ENCODE measurements around the gene FBXO44.
"Not testable (repeated sequence)": the region's sequence is repeated elsewhere in the genome, so short reads cannot be mapped to it uniquely, and the experiment has no call there.

The FBXO44 gene, protein sequence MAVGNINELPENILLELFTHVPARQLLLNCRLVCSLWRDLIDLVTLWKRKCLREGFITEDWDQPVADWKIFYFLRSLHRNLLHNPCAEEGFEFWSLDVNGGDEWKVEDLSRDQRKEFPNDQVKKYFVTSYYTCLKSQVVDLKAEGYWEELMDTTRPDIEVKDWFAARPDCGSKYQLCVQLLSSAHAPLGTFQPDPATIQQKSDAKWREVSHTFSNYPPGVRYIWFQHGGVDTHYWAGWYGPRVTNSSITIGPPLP

DNA sequence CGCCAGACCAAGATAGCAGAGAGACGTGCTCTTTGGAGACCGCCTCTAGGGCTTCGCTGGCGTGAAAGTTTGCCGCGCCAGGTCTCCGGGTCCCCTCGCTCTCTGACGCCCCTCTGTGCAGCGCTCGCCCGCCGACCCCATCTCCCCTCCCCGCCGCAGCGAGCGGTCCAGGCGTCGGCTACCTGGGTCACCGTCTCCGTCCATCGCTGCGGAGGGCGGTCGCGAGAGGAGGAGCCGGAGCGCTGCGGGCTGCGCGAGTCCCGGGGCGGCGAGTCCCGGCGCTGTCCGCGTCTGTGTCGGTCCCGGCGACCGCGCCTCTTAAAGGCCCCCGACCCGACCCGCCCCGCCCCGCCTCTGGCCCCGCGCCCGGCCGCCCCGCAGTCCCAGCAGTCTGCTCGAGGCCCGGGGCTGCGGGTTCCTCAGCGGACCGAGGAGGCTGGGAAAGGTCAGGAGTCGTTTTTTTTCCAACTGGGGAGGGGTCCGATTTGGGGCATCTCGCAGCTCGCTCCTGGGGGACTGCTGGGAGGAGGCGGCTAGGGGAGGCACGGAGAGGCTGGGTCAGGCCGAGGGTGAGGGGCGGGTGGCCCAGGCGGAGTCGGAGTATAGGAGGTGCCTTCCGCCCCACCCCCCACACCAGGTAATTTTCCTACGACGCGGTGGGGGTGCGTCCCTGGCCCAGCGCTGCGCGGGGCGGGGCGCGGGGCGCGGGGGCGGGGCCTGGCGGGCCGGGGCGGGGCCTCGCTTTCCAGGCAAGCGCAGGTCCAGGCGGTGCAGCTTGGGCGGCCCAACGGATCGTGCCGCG, at the start of gene FBXO44, which contains the start of gene FBXO2:
TSS of gene FBXO44 (plus strand) at position 741 of the 802 bp plus-strand sequence. CDS start 959 bp downstream, outside the sequence.
TSS of gene FBXO2 (minus strand) at position 293 of the 802 bp plus-strand sequence. CDS start at position 204, 89 bp downstream.
- DNase-seq (ENCODE audit: low read depth), result peak; percentile 46

- no peak for DNase-seq (ENCODE audit: low read depth)
Measured at GRCh38 chr1:11606775-11607174, 47.9 kb upstream of the FBXO44 start.

GRCh38 chr1:11608596-11609130, 46.0 kb upstream of the FBXO44 start:
- DNase-seq (ENCODE audit: low read depth), result not testable (repeated sequence)

- DNase-seq (ENCODE audit: low read depth), result not testable (repeated sequence)
Measured at GRCh38 chr1:11609378-11609777, 45.3 kb upstream of the FBXO44 start.

- no peak for DNase-seq (ENCODE audit: low read depth)
Measured at GRCh38 chr1:11610629-11611180, 44.0 kb upstream of the FBXO44 start.

DNA sequence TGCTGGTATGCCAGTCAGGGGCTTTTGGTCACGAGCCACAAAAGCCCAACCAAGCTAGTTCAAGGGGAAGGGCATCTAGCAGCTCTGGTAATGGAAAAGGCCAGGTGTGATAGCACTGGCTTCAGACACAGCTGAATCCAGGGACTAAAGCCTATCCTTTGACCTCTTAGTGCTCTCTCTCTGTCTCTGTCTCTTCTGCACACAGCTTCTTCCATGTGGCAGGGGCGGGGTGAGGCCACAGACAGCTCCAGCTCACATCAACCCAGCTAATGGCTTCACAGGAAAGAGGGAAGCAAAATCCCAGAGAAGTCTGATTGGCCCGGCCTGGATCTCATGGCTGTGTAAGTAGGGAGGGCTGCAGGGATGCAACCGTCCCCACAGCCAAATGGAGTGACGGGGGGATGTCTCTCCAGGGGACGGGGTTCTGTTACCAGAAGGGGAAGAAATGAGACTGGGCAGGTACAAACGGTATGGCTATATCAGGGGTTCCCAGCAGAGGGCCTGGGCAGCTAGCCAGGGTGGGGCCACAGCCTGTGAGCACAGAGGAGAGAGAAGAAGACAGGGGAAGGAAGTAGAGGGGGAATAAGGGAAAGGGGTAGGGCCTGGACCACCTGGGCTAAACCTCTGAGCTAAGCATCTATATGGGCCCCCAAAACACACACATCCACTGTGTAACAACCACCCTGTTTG, 42.9 kb upstream of the FBXO44 start:
- DNase-seq (ENCODE audit: low read depth), result no peak

DNA sequence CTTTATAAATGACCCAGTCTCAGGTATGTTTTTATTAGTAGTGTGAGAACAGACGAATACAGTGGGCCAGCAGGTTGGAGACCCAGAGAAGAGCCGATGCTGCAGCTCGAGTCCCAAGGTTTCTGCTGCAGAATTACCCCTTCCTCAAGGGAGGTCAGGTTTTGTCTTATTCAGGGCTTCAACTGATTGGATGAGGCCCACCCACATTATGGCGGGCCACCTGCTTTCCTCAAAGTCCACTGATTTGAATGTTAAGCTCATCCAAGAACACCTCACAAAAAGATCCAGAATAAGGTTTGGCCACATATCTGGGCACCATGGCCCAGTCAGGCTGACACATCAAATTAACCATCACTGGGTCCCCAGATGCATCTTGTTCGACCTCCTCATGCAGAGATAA, 41.3 kb upstream of the FBXO44 start:
- no peak for DNase-seq (ENCODE audit: low read depth)

GRCh38 chr1:11615090-11615489, 39.6 kb upstream of the FBXO44 start:
- DNase-seq (ENCODE audit: low read depth), result no peak

- no peak for DNase-seq (ENCODE audit: low read depth)
Measured at GRCh38 chr1:11616766-11617165, 37.9 kb upstream of the FBXO44 start.

GRCh38 chr1:11617314-11617713, 37.4 kb upstream of the FBXO44 start:
- DNase-seq (ENCODE audit: low read depth), result no peak

GRCh38 chr1:11617741-11618140, 36.9 kb upstream of the FBXO44 start:
- DNase-seq (ENCODE audit: low read depth), result no peak

GRCh38 chr1:11620405-11620804, 34.3 kb upstream of the FBXO44 start:
- no peak for DNase-seq (ENCODE audit: low read depth)

DNA sequence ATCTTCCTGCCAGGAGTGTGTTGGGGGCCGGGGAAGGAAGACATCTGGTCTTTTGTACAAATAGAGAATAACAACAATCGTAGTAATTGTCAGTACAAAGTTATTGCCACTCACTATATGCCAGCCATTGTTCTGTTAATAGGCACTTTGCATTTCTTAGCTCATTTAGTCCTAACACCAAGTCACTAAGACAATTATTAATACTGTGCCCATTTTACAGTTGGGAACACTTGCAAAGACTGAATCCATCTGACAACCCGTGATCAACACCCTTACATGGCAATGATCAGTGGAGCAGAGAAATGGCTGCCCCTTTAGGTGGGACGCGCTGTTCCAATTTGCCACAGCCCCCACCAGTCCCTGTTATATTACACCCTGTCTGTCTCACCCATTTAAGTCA, 33.8 kb upstream of the FBXO44 start:
- no peak for DNase-seq (ENCODE audit: low read depth)

DNA sequence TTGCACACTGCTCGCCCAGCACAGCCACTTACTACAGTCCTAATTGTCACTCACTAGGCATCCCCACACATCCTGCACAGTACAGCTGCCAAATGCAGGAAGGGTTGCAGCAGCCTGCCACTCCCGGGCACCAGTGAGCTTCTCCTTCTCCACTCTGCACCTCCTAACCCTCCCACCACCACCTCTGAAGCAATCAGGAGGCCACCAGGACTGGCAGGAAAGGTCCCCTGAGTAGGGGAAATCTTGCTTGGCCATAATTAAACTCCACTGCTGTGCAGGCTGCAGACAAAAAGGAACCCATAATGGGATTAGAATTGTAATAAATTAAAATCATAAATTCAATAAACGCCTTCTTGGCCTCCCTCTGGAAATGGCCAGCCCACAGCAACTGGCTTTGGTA, 32.3 kb upstream of the FBXO44 start:
- no peak for DNase-seq (ENCODE audit: low read depth)

- no peak for DNase-seq (ENCODE audit: low read depth)
Measured at GRCh38 chr1:11623702-11624101, 31.0 kb upstream of the FBXO44 start.

DNA sequence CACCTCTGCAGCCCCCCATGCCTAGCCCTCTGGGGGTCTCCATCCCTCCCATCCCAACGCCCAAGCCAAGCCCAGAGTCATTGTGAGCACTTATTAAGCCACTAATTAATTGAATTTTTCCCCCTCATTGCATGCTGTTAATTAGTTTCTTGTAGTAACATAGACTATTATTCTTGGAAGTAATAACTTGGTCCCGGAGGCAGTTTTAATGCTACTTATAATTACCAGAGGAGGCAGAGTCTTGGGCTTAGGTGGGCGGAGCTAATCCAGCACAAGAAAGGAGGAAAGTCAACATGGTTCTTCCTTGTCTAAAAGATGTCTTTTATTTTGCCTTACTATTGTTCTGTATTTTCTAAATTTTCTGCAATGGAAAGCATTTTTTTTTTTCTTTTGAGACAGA, 28.1 kb upstream of the FBXO44 start:
- no peak for DNase-seq (ENCODE audit: low read depth)

DNA sequence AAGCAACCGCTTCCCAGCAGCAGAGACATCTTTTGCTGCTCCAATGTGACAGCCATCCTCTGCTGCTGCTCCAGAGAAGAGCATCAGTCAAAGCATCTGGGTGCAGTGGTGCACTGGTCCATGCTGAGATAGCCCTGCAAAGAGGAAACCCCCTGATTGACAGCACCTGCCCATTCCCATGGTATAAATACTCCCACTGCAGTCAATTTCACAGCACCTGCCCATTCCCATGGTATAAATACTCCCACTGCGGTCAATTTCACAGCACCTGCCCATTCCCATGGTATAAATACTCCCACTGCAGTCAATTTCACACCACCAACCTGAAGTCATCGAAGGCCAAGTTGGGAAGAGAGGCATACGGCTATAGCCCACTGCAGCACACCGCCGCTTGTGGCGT, 25.9 kb upstream of the FBXO44 start:
- DNase-seq (ENCODE audit: low read depth), result no peak

GRCh38 chr1:11629184-11630016, 25.3 kb upstream of the FBXO44 start:
- no peak for DNase-seq (ENCODE audit: low read depth)

GRCh38 chr1:11634365-11635192, 20.1 kb upstream of the FBXO44 start:
- no peak for DNase-seq (ENCODE audit: low read depth)

DNA sequence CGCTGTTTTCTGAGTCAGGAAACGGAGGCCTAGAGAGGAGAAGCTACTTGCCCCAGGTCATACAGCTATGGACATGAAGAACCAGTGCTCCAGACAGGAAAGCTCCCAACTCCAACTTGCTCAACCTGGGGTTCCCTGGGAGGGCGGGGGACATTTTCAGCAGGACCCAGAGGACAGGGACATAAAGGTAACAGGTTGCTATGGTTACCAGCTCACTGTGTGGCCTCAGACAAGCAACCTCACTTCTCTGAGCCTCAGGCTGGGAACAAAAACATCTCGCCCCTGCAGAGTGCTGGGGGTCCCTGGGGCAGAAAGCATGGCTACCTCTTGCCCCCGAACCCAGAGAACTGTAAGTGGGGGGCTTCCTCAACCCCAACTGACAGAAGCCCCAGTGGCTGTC, 16.6 kb upstream of the FBXO44 start:
- no peak for DNase-seq (ENCODE audit: low read depth)
